CD14-positive monocyte (primary cell): Measurements from ENCODE around the gene HOXB5. TPM values are rescaled to one million over a fixed set of nuclear protein-coding genes. Genes with fewer than 3 reads are reported as not detected.

Experiments used
- DNase-seq, 3 donors: peaks; one replicate each; pipeline ENCODE4 v3.0.0-alpha.2; 2011 to 2022
- H2AFZ ChIP-seq: 2 replicates; pipeline ENCODE4 v1.6.0; 2012; ENCODE audit warnings: mild to moderate bottlenecking, low read depth, low read length, inconsistent platforms; ENCODE audit not compliant: insufficient read depth, poor library complexity, severe bottlenecking
- H3K27ac ChIP-seq, 2 donors: 1 replicate in 1 of 2; 2 replicates in 1 of 2; pipeline ENCODE4 v1.5.1; 2012 to 2013; ENCODE audit warnings: low read length in 2 of 2, control low read depth in 1 of 2, inconsistent platforms in 1 of 2, low read depth in 1 of 2, mild to moderate bottlenecking in 1 of 2
- H3K27me3 ChIP-seq, 2 donors: one replicate each; pipeline versions ENCODE4 v1.6.0 to v1.6.1; 2011 to 2013; ENCODE audit warnings: low read length in 2 of 2; ENCODE audit not compliant: control insufficient read depth in 2 of 2, insufficient read depth in 2 of 2
- H3K36me3 ChIP-seq, 2 donors: replicated peaks in 1 of 2; 1 replicate in 1 of 2; 2 replicates in 1 of 2; pipeline versions ENCODE4 v1.5.1 to v1.6.1; 2012 to 2013; ENCODE audit warnings: low read length in 2 of 2, control low read depth in 1 of 2, inconsistent platforms in 1 of 2, mild to moderate bottlenecking in 1 of 2; ENCODE audit not compliant: insufficient read depth in 2 of 2, control insufficient read depth in 1 of 2
- H3K4me1 ChIP-seq, 2 donors: 1 replicate in 1 of 2; 2 replicates in 1 of 2; pipeline versions ENCODE4 v1.5.1 to v1.6.1; 2012 to 2013; ENCODE audit warnings: low read length in 2 of 2, control low read depth in 1 of 2, inconsistent platforms in 1 of 2, mild to moderate bottlenecking in 1 of 2, moderate library complexity in 1 of 2; ENCODE audit not compliant: insufficient read depth in 2 of 2, control insufficient read depth in 1 of 2
- H3K4me2 ChIP-seq: replicated peaks from 2 replicates; pipeline ENCODE3; 2012; ENCODE audit warnings: low read length, moderate library complexity, mild to moderate bottlenecking; ENCODE audit not compliant: poor library complexity, severe bottlenecking; ENCODE audit errors: extremely low read depth
- H3K4me3 ChIP-seq, 3 experiments: fragments of 200-600 bp in 1 of 3; sonication (generic) in 1 of 3; replicated peaks in 1 of 3; 1 replicate in 2 of 3; 2 replicates in 1 of 3; pipeline ENCODE4 v1.5.1; 2011 to 2013; ENCODE audit warnings: low read length in 3 of 3, mild to moderate bottlenecking in 3 of 3, control low read depth in 2 of 3, low read depth in 2 of 3, inconsistent platforms in 1 of 3, moderate library complexity in 1 of 3
- H3K79me2 ChIP-seq: 2 replicates; pipeline ENCODE4 v1.6.0; 2012; ENCODE audit warnings: mild to moderate bottlenecking, control low read depth, inconsistent platforms, low read length, moderate library complexity; ENCODE audit not compliant: insufficient read depth
- H3K9ac ChIP-seq: 2 replicates; pipeline ENCODE4 v1.6.0; 2017; ENCODE audit warnings: low read length, mild to moderate bottlenecking; ENCODE audit not compliant: insufficient read depth, poor library complexity, severe bottlenecking
- H3K9me3 ChIP-seq, 2 donors: replicated peaks in 1 of 2; 1 replicate in 1 of 2; 2 replicates in 1 of 2; pipeline versions ENCODE4 v1.5.1 to v1.6.1; 2012 to 2013; ENCODE audit warnings: low read length in 2 of 2, control low read depth in 1 of 2; ENCODE audit not compliant: control insufficient read depth in 1 of 2, insufficient read depth in 1 of 2
- H4K20me1 ChIP-seq: 2 replicates; pipeline ENCODE4 v1.6.0; 2012; ENCODE audit warnings: mild to moderate bottlenecking, low read length, control low read depth, moderate library complexity; ENCODE audit not compliant: insufficient read depth
- H3K27ac Mint-ChIP-seq, 7 donors: one replicate each; pipeline ENCODE4 v1.8.0; 2020; ENCODE audit warnings: mild to moderate bottlenecking in 7 of 7, mixed read lengths in 7 of 7, moderate library complexity in 6 of 7, inconsistent platforms in 2 of 7
- H3K27me3 Mint-ChIP-seq, 3 donors: one replicate each; pipeline ENCODE4 v1.8.0; 2021 to 2022; ENCODE audit warnings: low read depth in 3 of 3, mild to moderate bottlenecking in 3 of 3, mixed read lengths in 3 of 3, moderate library complexity in 3 of 3, inconsistent platforms in 1 of 3
- H3K36me3 Mint-ChIP-seq, 2 donors: one replicate each; pipeline ENCODE4 v1.8.0; 2020; ENCODE audit warnings: mixed read lengths in 2 of 2, inconsistent platforms in 1 of 2, mild to moderate bottlenecking in 1 of 2
- H3K4me1 Mint-ChIP-seq: one replicate; pipeline ENCODE4 v1.8.0; 2020; ENCODE audit warnings: mild to moderate bottlenecking, mixed read lengths
- H3K4me3 Mint-ChIP-seq, 2 donors: one replicate each; pipeline ENCODE4 v1.8.0; 2020; ENCODE audit warnings: mild to moderate bottlenecking in 2 of 2, mixed read lengths in 2 of 2, moderate library complexity in 1 of 2
- H3K9me3 Mint-ChIP-seq, 7 donors: one replicate each; pipeline ENCODE4 v1.8.0; 2020 to 2022; ENCODE audit warnings: mixed read lengths in 7 of 7, mild to moderate bottlenecking in 6 of 7, moderate library complexity in 6 of 7, inconsistent platforms in 2 of 7
- CTCF ChIP-seq: fragments of 200-600 bp; IDR thresholded peaks from one replicate; pipeline ENCODE4 v1.8.0; 2022; ENCODE audit warnings: antibody characterized with exemption, mild to moderate bottlenecking
- WGBS: methylation state at CpG from one replicate; pipeline ENCODE4 v1.1.5; 2013; ENCODE audit warnings: missing lambda C conversion rate; ENCODE audit not compliant: insufficient coverage; 5-methylcytosine and 5-hydroxymethylcytosine counted together
- intact Hi-C, 2 donors: fragments of 100-400 bp; cut with micrococcal nuclease; formaldehyde crosslinking; loops; one replicate each; pipeline versions ENCODE4 v1.15.0 to v1.15.1; 2023
- polyA plus RNA-seq, 3 donors: library from polyadenylated mRNA; depleted of rRNA in 1 of 3; unstranded in 2 of 3; stranded (reverse) in 1 of 3; fragments of 300-500 nt in 2 of 3; fragments of >200 nt in 1 of 3; fragmentation: Illumina TruSeq in 2 of 3; gene quantifications; 1 replicate in 2 of 3; 2 replicates in 1 of 3; pipeline ENCODE4 v1.2.3, GENCODE V29; 2012 to 2021

The HOXB5 gene
- polyA plus RNA-seq, 3 donors, result not detected

DNA sequence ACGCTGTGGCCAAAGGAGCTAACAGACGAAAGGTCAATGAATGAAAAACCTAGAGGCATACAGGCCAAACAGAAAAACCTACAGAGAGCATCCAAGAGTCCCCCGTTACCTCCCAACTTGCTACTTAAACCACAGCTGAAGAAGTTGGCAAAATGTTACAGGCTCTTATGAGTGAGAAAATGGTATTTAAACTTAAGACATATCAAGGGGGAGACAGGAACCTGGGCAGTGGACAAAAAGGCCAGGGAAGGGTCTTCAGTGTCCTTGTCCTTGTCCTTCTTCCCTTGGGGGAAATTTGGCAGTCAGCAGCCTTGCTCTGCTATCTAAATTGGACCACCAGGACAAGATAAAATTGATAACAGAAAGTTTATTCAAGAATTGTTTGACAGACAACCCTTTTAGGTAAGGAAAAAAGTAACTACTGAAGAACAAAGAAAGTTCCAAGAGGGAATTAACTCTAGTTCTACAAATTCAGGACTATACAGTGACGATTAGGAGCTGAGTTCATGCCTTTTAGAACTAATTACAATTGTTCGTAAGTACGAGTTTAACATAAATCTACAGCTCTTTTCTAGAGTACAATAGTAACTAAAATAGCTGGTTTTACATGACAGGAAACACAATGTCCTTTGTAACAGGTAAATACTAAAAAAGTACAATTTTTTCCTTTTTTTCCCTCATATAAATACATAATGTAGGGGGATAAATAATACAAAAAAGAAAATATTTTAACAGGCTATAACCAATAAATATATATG is 44.9 kb downstream of the HOXB5 start:
- no peak for DNase-seq
- peak overlapping the region; percentile 83 for H2AFZ ChIP-seq
- no peaks in the 10 kb centered on the region for H3K36me3 ChIP-seq
- H3K4me1 ChIP-seq, result peaks cover 19 to 30% of the 10 kb centered on the region in 2 donors
- H3K9me3 ChIP-seq, result no peaks in the 10 kb centered on the region
- H3K4me2 ChIP-seq, result peak overlapping the region; percentile 76
- peaks cover 37% of the 10 kb centered on the region for H3K4me1 Mint-ChIP-seq
- H3K36me3 Mint-ChIP-seq, result peaks cover 0 to 5% of the 10 kb centered on the region in 2 donors
- intact Hi-C loops, result no loop called here
- no peaks in the 10 kb centered on the region for H4K20me1 ChIP-seq
- H3K4me3 Mint-ChIP-seq, result peak overlapping the region; percentile 73 to 84
- WGBS, result no CpG with 5 or more reads among the region's 6 CpGs
- H3K4me3 ChIP-seq, result peak overlapping the region; percentile 29 to 76 (median 57)
- peaks cover 58 to 61% (median 58%) of the 10 kb centered on the region in 3 donors for H3K27me3 Mint-ChIP-seq
- peaks cover 19 to 49% of the 10 kb centered on the region in 2 donors for H3K27me3 ChIP-seq
- H3K9ac ChIP-seq, result peak overlapping the region; percentile 42
- H3K9me3 Mint-ChIP-seq, result peaks cover 0 to 9% (median 4%) of the 10 kb centered on the region in 7 donors
- no peak overlapping the region for H3K27ac Mint-ChIP-seq
- no peak overlapping the region for H3K27ac ChIP-seq
- H3K79me2 ChIP-seq, result no peaks in the 10 kb centered on the region
- no peak for TF ChIP-seq CTCF

GRCh38 chr17:48547808-48548522 is 45.6 kb downstream of the HOXB5 start:
- Histone ChIP-seq H3K36me3 (no peaks in the 10 kb centered on the region), H2AFZ (peak overlapping the region; percentile 83), H3K27me3 (peaks cover 20 to 51% of the 10 kb centered on the region in 2 donors), H3K27ac (no peak overlapping the region), H4K20me1 (no peaks in the 10 kb centered on the region), H3K4me1 (peaks cover 23 to 38% of the 10 kb centered on the region in 2 donors), H3K4me2 (peak overlapping the region; percentile 76), H3K4me3 (peak overlapping the region; percentile 29 to 76 (median 57)), H3K79me2 (no peaks in the 10 kb centered on the region), H3K9me3 (no peaks in the 10 kb centered on the region), H3K9ac (peak overlapping the region; percentile 42)
- Mint-ChIP-seq H3K36me3 (peaks cover 0 to 5% of the 10 kb centered on the region in 2 donors), H3K4me1 (peaks cover 42% of the 10 kb centered on the region), H3K27me3 (peaks cover 59 to 60% (median 59%) of the 10 kb centered on the region in 3 donors), H3K4me3 (peak overlapping the region; percentile 73 to 84), H3K27ac (peak overlapping the region in 2 of 7 donors; percentile 24 to 58), H3K9me3 (peaks cover 0 to 9% (median 8%) of the 10 kb centered on the region in 7 donors)
- intact Hi-C loops, result no loop called here
- DNase-seq, result peak in 2 of 3 donors; percentile 49 to 52
- 14% methylated on average over 17 of the region's 24 CpGs for WGBS
- TF ChIP-seq CTCF, result no peak
